Glutamatergic neuron (in vitro differentiated cells): ENCODE data around the gene PSMA1. TPM values are rescaled to one million over a fixed set of nuclear protein-coding genes. Genes with fewer than 3 reads are reported as not detected.

Experiments used
- DNase-seq: peaks from one replicate; pipeline ENCODE4 v3.0.0; 2022
- H3K27ac Mint-ChIP-seq: one replicate; pipeline ENCODE4 v1.8.0; 2020; ENCODE audit warnings: mild to moderate bottlenecking, mixed read lengths, inconsistent platforms; ENCODE audit not compliant: unreplicated experiment
- H3K27me3 Mint-ChIP-seq: one replicate; pipeline ENCODE4 v1.8.0; 2020; ENCODE audit warnings: mild to moderate bottlenecking, moderate library complexity, mixed read lengths, inconsistent platforms; ENCODE audit not compliant: unreplicated experiment
- H3K36me3 Mint-ChIP-seq: one replicate; pipeline ENCODE4 v1.8.0; 2020; ENCODE audit warnings: mild to moderate bottlenecking, mixed read lengths, inconsistent platforms; ENCODE audit not compliant: unreplicated experiment
- H3K4me1 Mint-ChIP-seq: one replicate; pipeline ENCODE4 v1.8.0; 2020; ENCODE audit warnings: mild to moderate bottlenecking, low read depth, mixed read lengths, inconsistent platforms; ENCODE audit not compliant: unreplicated experiment
- H3K4me3 Mint-ChIP-seq: one replicate; pipeline ENCODE4 v1.8.0; 2020; ENCODE audit warnings: mild to moderate bottlenecking, mixed read lengths, inconsistent platforms; ENCODE audit not compliant: unreplicated experiment
- H3K9me3 Mint-ChIP-seq: one replicate; pipeline ENCODE4 v1.8.0; 2020; ENCODE audit warnings: mild to moderate bottlenecking, moderate library complexity, mixed read lengths, inconsistent platforms; ENCODE audit not compliant: unreplicated experiment
- CTCF ChIP-seq: fragments of 200-600 bp; sonication (generic); IDR thresholded peaks from one replicate; pipeline ENCODE4 v1.5.0; 2021; ENCODE audit not compliant: partially characterized antibody, unreplicated experiment
- total RNA-seq: library from RNA; stranded (reverse); fragmentation: NEBNext Ultra II Directional; extraction: Animal tissue kit (Norgen Biotek cat#: 25700); gene quantifications from one replicate; pipeline ENCODE4 v1.2.1, GENCODE V29; 2021; ENCODE audit not compliant: unreplicated experiment

Gene PSMA1
- total RNA-seq, 1 donor from 2014 or later, result 137 TPM

- Mint-ChIP-seq H3K4me3 (no peak overlapping the region), H3K9me3 (no peaks in the 10 kb centered on the region), H3K27ac (no peak overlapping the region), H3K27me3 (no peaks in the 10 kb centered on the region), H3K36me3 (no peaks in the 10 kb centered on the region), H3K4me1 (peaks cover 7% of the 10 kb centered on the region)
- TF ChIP-seq CTCF, result no peak
- DNase-seq, result no peak
These were observed 27.3 kb upstream of the PSMA1 start for GRCh38 chr11:14547440-14547839.

- no peaks in the 10 kb centered on the region for H3K36me3 Mint-ChIP-seq
- TF ChIP-seq CTCF, result no peak
- no peaks in the 10 kb centered on the region for H3K27me3 Mint-ChIP-seq
- no peak overlapping the region for H3K4me3 Mint-ChIP-seq
- no peaks in the 10 kb centered on the region for H3K9me3 Mint-ChIP-seq
- H3K27ac Mint-ChIP-seq, result no peak overlapping the region
- H3K4me1 Mint-ChIP-seq, result peaks cover 7% of the 10 kb centered on the region
- no peak for DNase-seq
These were observed 26.5 kb upstream of the PSMA1 start for GRCh38 chr11:14546672-14547071.

GRCh38 chr11:14544611-14545010 lies 24.4 kb upstream of the PSMA1 start:
- no peaks in the 10 kb centered on the region for H3K36me3 Mint-ChIP-seq
- DNase-seq, result no peak
- no peaks in the 10 kb centered on the region for H3K9me3 Mint-ChIP-seq
- H3K27ac Mint-ChIP-seq, result no peak overlapping the region
- H3K4me3 Mint-ChIP-seq, result no peak overlapping the region
- peaks cover 16% of the 10 kb centered on the region for H3K4me1 Mint-ChIP-seq
- no peak for TF ChIP-seq CTCF
- no peaks in the 10 kb centered on the region for H3K27me3 Mint-ChIP-seq

GRCh38 chr11:14543260-14543659 lies 23.1 kb upstream of the PSMA1 start:
- no peak overlapping the region for H3K27ac Mint-ChIP-seq
- no peak for DNase-seq
- peaks cover 16% of the 10 kb centered on the region for H3K4me1 Mint-ChIP-seq
- H3K9me3 Mint-ChIP-seq, result no peaks in the 10 kb centered on the region
- no peak for TF ChIP-seq CTCF
- no peak overlapping the region for H3K4me3 Mint-ChIP-seq
- no peaks in the 10 kb centered on the region for H3K36me3 Mint-ChIP-seq
- no peaks in the 10 kb centered on the region for H3K27me3 Mint-ChIP-seq

GRCh38 chr11:14542324-14542723 lies 22.1 kb upstream of the PSMA1 start:
- H3K4me1 Mint-ChIP-seq, result peaks cover 14% of the 10 kb centered on the region
- TF ChIP-seq CTCF, result no peak
- no peak overlapping the region for H3K27ac Mint-ChIP-seq
- H3K9me3 Mint-ChIP-seq, result no peaks in the 10 kb centered on the region
- H3K36me3 Mint-ChIP-seq, result no peaks in the 10 kb centered on the region
- no peak for DNase-seq
- H3K4me3 Mint-ChIP-seq, result no peak overlapping the region
- no peaks in the 10 kb centered on the region for H3K27me3 Mint-ChIP-seq
